Ecto neural progenitor cell (in vitro differentiated cells): ENCODE results near the gene FDXACB1.
A peak's percentile ranks its signal among the peaks of the same experiment; 100 is the strongest.

Experiments
- DNase-seq: peaks from one replicate; pipeline ENCODE4 v3.0.0-alpha.2; 2018; ENCODE audit warnings: low spot score

Gene FDXACB1

DNA sequence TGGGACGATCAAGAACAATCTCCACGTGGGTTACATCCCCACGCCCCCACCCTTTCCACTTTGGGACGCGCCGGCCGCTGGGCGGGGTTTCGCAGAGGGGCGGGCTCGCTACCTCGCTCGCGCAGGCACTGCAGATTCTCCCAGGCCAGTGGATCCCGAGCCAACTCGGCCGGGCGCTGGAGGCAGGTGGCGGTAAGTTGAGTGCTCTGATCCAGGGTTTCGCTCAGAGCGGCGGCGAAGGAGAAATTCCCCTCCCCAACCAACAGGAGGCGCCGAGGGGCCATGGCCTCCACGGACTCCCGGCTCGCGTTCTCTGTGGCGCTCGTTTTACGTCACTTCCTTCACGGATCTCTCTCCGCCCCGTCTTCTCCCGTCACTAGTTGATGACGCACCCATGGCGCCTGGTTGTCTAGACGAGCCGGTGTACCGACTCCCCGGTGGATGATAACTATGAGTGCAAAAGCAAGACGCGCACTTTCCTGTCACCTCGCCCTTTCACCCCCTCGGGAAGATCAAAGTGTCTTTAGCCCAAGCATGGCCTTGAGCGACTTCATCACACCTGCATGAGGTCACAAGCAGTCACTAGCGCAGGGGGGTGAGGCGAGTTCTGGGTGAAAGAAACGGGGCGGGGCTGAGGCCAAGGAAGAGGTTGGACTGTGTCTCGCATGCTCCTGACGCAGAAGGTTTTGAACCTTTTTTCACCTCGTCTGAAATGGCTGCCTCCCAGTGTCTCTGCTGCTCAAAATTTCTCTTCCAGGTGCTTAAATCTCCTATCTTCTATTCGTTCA lies at the start of gene FDXACB1, which contains the start of gene CFAP68:
TSS of gene FDXACB1 (minus strand) at position 317 of the 788 bp plus-strand sequence. CDS start at position 284, 33 bp downstream.
TSS of gene CFAP68 (plus strand) at position 693 of the 788 bp plus-strand sequence. CDS start at position 713, 20 bp downstream.
- DNase-seq, result peak; percentile 99

GRCh38 chr11:111926505-111927391 lies 47.8 kb upstream of the FDXACB1 start:
- DNase-seq, result peak; percentile 98

DNA sequence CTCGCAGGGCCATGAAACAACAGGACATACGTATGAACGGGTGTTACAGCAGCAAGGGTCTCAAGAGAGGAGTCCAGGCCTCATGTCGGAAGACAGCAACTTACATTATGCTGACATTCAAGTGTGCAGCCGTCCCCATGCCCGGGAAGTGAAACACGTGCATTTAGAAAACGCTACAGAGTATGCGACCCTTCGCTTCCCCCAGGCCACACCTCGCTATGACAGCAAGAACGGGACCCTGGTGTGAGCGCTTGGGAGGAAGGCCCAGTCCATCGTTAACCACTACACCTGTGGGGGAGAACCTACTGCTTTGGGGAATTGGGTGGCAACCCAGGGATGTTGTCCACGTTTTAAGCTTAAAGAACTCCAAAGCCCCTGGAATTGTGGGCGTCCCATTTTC lies 47.0 kb upstream of the FDXACB1 start:
- DNase-seq, result no peak

GRCh38 chr11:111923951-111924350 lies 45.0 kb upstream of the FDXACB1 start:
- DNase-seq, result no peak

DNA sequence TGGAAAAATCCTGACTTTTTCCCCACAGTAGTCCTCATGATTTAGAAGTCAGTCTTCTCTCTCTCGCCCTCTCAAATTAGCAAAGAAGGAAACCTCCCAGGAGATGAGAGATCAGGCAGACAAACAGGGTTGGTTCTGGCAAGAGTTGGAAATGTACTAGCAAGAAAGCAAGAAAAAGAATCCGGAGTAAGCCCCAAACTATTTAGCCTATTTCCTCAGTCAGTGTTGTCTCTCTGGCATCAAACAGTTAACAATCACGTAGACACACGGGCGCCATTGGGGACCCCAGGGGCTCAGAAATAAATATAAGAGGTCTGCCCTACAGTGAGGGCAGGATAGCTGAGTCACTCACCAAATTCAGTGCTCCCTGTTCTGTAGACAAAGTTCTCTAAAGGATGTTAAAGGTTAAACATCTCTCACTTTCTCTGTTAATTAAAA lies 44.4 kb upstream of the FDXACB1 start:
- DNase-seq, result no peak

GRCh38 chr11:111922803-111923202 lies 43.8 kb upstream of the FDXACB1 start:
- no peak for DNase-seq

DNA sequence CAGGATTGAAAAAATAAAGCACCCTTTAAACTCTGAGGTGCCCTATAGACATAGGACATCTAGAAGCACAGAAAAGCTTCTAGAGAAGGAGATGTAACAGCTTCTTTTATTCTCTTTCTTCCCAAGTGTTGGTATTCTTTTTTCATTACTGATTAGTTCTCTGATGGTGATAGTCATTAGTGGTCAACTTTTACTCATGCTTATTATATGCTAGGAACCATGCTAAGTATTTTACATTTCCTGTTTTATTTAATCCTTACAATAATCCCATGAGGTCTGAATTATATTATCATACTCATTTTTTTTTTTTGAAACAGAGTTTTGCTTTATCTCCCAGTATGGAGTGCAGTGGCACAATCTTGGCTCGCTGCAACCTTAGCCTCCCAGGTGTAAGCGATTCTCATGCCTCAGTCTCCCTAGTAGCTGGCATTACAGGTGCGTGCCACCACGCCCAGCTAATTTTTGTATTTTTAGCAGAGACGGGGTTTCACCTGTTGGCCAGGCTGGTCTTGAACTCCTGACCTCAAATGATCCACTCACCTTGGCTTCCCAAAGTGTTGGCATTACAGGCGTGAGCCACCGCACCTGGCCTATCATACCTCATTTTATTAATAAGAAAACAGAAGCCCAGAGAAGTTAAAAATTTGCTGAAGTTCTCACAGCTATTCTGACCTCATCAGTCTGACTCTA lies 42.7 kb upstream of the FDXACB1 start:
- DNase-seq, result no peak

- DNase-seq, result no peak
Measured at GRCh38 chr11:111920908-111921307, 41.9 kb upstream of the FDXACB1 start.

- no peak for DNase-seq
Measured at GRCh38 chr11:111918390-111919256, 39.7 kb upstream of the FDXACB1 start, which contains the start of gene C11orf52. TSS of gene C11orf52 (plus strand) at chr11:111918913. CDS start at chr11:111918973, 60 bp downstream.

DNA sequence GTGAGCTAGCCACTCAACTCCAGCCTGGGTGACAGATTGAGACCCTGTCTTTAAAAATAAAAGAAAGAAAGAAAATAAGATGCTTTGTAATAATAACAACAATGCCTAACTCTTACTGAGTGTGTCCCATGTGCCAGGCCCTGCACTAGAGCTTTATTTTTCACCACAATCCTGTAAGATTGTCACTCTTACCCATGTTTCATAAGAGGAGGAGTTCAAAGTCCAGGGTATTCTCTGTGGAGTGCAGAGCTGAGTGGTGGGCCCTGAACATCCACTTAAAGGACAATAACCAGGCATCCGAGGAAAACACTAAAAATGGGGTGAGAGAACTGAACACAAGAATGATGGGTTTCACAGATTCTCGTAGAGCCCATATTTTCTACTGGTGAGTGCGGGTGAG lies 38.8 kb upstream of the FDXACB1 start:
- no peak for DNase-seq

- no peak for DNase-seq
Measured at GRCh38 chr11:111917312-111917711, 38.3 kb upstream of the FDXACB1 start.

- no peak for DNase-seq
Measured at GRCh38 chr11:111916768-111917167, 37.8 kb upstream of the FDXACB1 start.

- no peak for DNase-seq
Measured at GRCh38 chr11:111913997-111914396, 35.0 kb upstream of the FDXACB1 start.

- DNase-seq, result no peak
Measured at GRCh38 chr11:111913031-111913861, 34.3 kb upstream of the FDXACB1 start.

- no peak for DNase-seq
Measured at GRCh38 chr11:111912535-111912934, 33.6 kb upstream of the FDXACB1 start, which contains the start of gene HSPB2. TSS of gene HSPB2 (plus strand) at chr11:111912734. CDS start at chr11:111912830, 96 bp downstream.

- DNase-seq, result no peak
Measured at GRCh38 chr11:111911563-111912401, 32.8 kb upstream of the FDXACB1 start, which contains the start of gene CRYAB. TSS of gene CRYAB (minus strand) at chr11:111911770. CDS start at chr11:111911724, 46 bp downstream.

DNA sequence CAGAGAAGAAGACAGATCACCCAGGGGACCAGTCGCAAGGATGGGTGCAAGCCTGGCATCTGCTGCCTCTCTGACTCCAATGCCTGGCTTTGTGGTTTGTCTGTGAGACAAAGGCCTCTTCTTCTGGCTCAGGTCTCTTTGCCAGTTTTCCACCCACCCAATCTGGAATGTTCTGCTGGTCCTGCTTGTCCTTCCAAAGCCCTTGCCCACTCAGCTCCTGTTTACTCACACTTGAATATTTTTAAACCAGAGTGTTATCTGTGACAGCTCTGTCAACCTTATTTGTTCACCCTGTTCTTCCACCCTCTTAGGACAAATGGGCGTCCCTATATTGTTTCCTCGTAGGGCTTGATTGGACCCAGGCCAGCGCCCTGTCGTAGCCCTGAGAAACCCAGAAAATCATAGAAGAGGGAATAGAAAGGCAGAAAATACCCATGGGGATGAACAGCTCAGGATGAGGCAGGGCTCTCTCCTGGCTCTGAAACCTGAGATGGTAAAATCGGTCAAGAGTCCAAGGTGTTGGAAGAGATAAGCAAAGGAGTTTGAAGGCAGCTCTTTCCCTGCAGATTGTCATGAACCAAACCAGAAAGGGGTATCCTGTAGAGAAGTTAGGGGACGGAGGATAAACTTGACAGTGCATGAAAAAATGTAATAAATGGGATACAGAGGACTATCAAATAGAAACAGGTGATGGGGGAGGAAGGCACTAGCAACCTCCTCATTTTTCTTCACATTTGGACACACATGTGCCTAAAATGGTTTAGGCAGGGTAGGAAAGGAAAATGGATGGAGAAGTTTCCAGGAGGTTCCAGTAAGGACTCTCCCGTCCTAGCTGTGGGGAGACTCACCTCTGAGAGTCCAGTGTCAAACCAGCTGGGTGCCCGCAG lies 32.0 kb upstream of the FDXACB1 start:
- DNase-seq, result no peak

DNA sequence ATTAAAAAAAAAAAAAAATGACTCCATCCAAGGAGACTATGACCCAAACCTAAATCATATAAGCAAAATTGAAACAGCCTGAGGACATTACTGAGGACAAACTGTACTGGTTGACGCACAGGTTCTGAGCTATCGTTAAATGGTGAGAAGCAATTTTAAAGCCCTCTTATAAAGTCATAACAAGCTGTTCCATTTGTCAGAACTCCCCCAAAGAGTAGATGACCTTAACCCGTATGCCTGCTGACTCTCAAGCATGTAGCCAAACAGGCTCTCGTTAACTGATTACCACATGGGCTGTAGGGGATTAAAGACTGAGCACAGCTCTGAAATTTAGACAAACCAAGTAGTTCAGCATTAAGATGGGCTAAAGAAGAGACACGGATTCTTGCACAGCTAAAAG lies 30.4 kb upstream of the FDXACB1 start:
- DNase-seq, result no peak
